SK-N-SH (cell line): ENCODE results near the gene FRZB. TPM values are rescaled to one million over a fixed set of nuclear protein-coding genes. Genes with fewer than 3 reads are reported as not detected.

Source experiments
- CTCF ChIA-PET: fragments of 300-600, 350-600 bp; formaldehyde crosslinking; extraction: SDS; loops from one replicate; lab custom pipeline; 2021; lab: Yijun Ruan, JAX
- POLR2A ChIA-PET: fragments of 350-600 bp; sonication (Branson Sonifier 250); formaldehyde crosslinking; extraction: SDS; loops from one replicate; lab custom pipeline; 2020; ENCODE audit warnings: antibody characterized with exemption, inconsistent platforms; lab: Yijun Ruan, JAX
- DNase-seq: peaks from one replicate; pipeline ENCODE4 v3.0.0; 2012
- H2AFZ ChIP-seq: fragments of 200-600 bp; sonication (generic); 2 replicates; pipeline ENCODE4 v1.8.1; 2016; ENCODE audit warnings: antibody characterized with exemption, mild to moderate bottlenecking, low read depth
- H3F3A ChIP-seq: fragments of 200-600 bp; sonication (generic); replicated peaks from 2 replicates; pipeline ENCODE3; 2016; ENCODE audit warnings: antibody characterized with exemption, mild to moderate bottlenecking; ENCODE audit not compliant: insufficient read depth
- H3K27ac ChIP-seq, 2 experiments: fragments of 200-500 bp in 1 of 2; fragments of 200-600 bp in 1 of 2; sonication (Bioruptor generic) in 1 of 2; sonication (generic), shearing (Covaris generic) in 1 of 2; 2 replicates each; pipeline versions ENCODE4 v1.5.1 to v1.6.1; 2014 to 2016; ENCODE audit warnings: low read depth in 2 of 2, inconsistent platforms in 1 of 2, low read length in 1 of 2, mild to moderate bottlenecking in 1 of 2, mixed read lengths in 1 of 2
- H3K27me3 ChIP-seq: fragments of 200-600 bp; sonication (generic), shearing (Covaris generic); 2 replicates; pipeline ENCODE4 v1.6.1; 2016; ENCODE audit warnings: mixed run types; ENCODE audit not compliant: insufficient read depth
- H3K36me3 ChIP-seq, 2 experiments: fragments of 200-500 bp in 1 of 2; fragments of 200-600 bp in 1 of 2; sonication (Bioruptor generic) in 1 of 2; sonication (generic) in 1 of 2; replicated peaks in 1 of 2; 2 replicates each; pipeline versions ENCODE3 to v1.5.1; 2014 to 2016; ENCODE audit warnings: low read length in 1 of 2, mild to moderate bottlenecking in 1 of 2; ENCODE audit not compliant: insufficient read depth in 2 of 2, control insufficient read depth in 1 of 2
- H3K4me1 ChIP-seq, 2 experiments: fragments of 200-500 bp in 1 of 2; fragments of 200-600 bp in 1 of 2; sonication (Bioruptor generic) in 1 of 2; sonication (generic), shearing (Covaris generic) in 1 of 2; 2 replicates each; pipeline versions ENCODE4 v1.5.1 to v1.6.1; 2014 to 2016; ENCODE audit warnings: low read depth in 1 of 2, low read length in 1 of 2, mixed run types in 1 of 2; ENCODE audit not compliant: insufficient read depth in 2 of 2, control insufficient read depth in 1 of 2
- H3K4me2 ChIP-seq: fragments of 200-600 bp; sonication (generic), shearing (Covaris generic); 2 replicates; pipeline ENCODE4 v1.6.1; 2017; ENCODE audit warnings: mixed run types
- H3K4me3 ChIP-seq, 2 experiments: fragments of 200-500 bp in 1 of 2; fragments of 200-600 bp in 1 of 2; sonication (Bioruptor generic) in 1 of 2; sonication (generic), shearing (Covaris generic) in 1 of 2; 2 replicates each; pipeline versions ENCODE4 v1.5.1 to v1.8.1; 2014 to 2016; ENCODE audit warnings: low read depth in 2 of 2, inconsistent platforms in 1 of 2, low read length in 1 of 2, mild to moderate bottlenecking in 1 of 2, mixed read lengths in 1 of 2, moderate library complexity in 1 of 2
- H3K79me2 ChIP-seq: fragments of 200-600 bp; sonication (generic); 2 replicates; pipeline ENCODE4 v1.8.1; 2017; ENCODE audit warnings: mild to moderate bottlenecking; ENCODE audit not compliant: insufficient read depth
- H3K9ac ChIP-seq: fragments of 200-600 bp; sonication (generic); 2 replicates; pipeline ENCODE4 v1.6.1; 2017; ENCODE audit warnings: mixed run types
- H3K9me2 ChIP-seq: fragments of 200-600 bp; sonication (generic); 2 replicates; pipeline ENCODE4 v1.6.1; 2017; ENCODE audit warnings: mixed run types
- H3K9me3 ChIP-seq: fragments of 200-600 bp; sonication (generic); 2 replicates; pipeline ENCODE4 v1.6.1; 2017; ENCODE audit warnings: mixed run types, mild to moderate bottlenecking, moderate library complexity
- H4K20me1 ChIP-seq: fragments of 200-600 bp; sonication (generic); 2 replicates; pipeline ENCODE4 v1.6.1; 2017; ENCODE audit warnings: mild to moderate bottlenecking, mixed run types; ENCODE audit not compliant: insufficient read depth
- CHD2 ChIP-seq: fragments of 150-350 bp; IDR thresholded peaks from 2 replicates; pipeline ENCODE4 v1.6.1; 2018; ENCODE audit warnings: low read length; ENCODE audit not compliant: partially characterized antibody
- EP300 ChIP-seq, 2 experiments: IDR thresholded peaks; 2 replicates each; pipeline versions ENCODE4 v1.4.0 to v1.6.1; 2012; ENCODE audit warnings: borderline replicate concordance in 1 of 2, low read depth in 1 of 2, low read length in 1 of 2
- GATA2 ChIP-seq: sonication (generic); formaldehyde crosslinking; IDR thresholded peaks from 2 replicates; pipeline ENCODE4 v1.5.0; 2020; ENCODE audit warnings: mild to moderate bottlenecking, missing genetic modification reagents
- NFIC ChIP-seq: IDR thresholded peaks from 2 replicates; pipeline ENCODE4 v1.4.0; 2012; ENCODE audit warnings: borderline replicate concordance
- POLR2AphosphoS5 ChIP-seq: IDR thresholded peaks from 2 replicates; pipeline ENCODE4 v1.6.1; 2012; ENCODE audit warnings: low read depth, low read length
- RAD21 ChIP-seq: IDR thresholded peaks from 2 replicates; pipeline ENCODE4 v1.6.1; 2012; ENCODE audit warnings: mild to moderate bottlenecking, low read length
- RXRA ChIP-seq: IDR thresholded peaks from 2 replicates; pipeline ENCODE4 v1.4.0; 2012; ENCODE audit warnings: low read depth, mild to moderate bottlenecking, borderline replicate concordance
- SIN3A ChIP-seq: IDR thresholded peaks from 2 replicates; pipeline ENCODE4 v1.6.1; 2012; ENCODE audit warnings: low read depth, mild to moderate bottlenecking, low read length, moderate library complexity, borderline replicate concordance
- TEAD4 ChIP-seq: IDR thresholded peaks from 2 replicates; pipeline ENCODE4 v1.4.0; 2012; ENCODE audit warnings: mild to moderate bottlenecking, borderline replicate concordance; ENCODE audit not compliant: insufficient read depth
- WGBS: methylation state at CpG from one replicate; pipeline ENCODE4 v1.1.6; 2017; ENCODE audit warnings: low lambda C conversion rate; 5-methylcytosine and 5-hydroxymethylcytosine counted together
- polyA plus RNA-seq, 3 experiments: library from polyadenylated mRNA; depleted of rRNA; stranded (reverse); fragments of >200 nt; gene quantifications; 2 replicates each; pipeline ENCODE4 v1.2.3, GENCODE V29; 2012
- TF ChIP-seq, protein P1 (sequence below): IDR thresholded peaks from 2 replicates; pipeline ENCODE4 v1.6.1; 2012; ENCODE audit warnings: mild to moderate bottlenecking, low read depth, low read length, moderate library complexity

Gene FRZB
- polyA plus RNA-seq, 1 of the 3 experiments (the other 2 are of a cell fraction): 3.5 TPM

DNA sequence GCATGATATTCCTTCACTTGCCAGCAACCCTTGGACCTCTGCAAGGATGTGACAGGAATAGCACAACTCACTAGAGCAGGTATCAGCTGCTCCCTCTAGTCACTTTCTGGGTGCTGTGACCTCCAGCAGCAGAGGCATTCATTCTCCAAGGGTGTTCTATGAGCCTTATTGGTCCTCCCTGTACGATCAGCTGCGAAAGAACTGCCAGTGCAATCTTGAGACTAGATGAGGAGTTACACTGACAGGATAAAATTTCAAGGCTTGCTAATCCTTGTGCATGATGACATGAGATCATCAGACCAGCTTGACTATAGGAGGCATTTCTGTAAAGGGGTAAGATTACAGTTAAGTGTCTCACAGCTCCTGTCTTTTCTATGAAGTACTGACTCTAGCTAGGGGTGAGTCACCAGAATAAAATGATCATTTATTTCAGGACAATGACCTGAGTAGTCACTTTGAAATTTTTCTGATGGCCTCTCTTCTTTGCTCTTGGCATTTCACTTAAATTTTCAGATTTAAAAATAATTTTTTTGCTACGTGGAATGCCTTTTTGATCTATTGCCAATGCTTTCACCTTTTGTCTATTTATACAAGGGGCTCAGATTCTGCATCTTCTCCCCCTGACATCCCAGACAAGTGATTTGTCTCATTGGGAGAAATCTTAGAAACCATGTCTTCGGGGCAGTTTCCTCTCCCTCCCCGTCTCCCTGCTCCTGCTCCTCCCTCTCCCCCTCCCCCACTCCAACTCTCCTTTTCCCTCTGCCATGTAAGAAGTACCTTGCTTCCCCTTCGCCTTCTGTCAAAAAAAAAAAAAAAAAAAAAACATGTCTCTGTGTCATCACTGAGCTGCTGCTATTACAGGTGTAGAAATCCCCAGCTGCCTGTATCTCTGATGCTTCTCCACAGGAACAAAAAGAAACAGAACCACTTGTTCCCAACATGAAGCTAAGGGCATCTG lies 49.2 kb upstream of the FRZB start (continued):
- peak in 1 of 2 experiments; percentile 15; a peak in 1 of 4 replicates for TF ChIP-seq EP300 (IDR thresholded peaks at IDR 0.05; ENCODE audit: borderline replicate concordance in 1 of 2, low read depth in 1 of 2, low read length in 1 of 2)
- TF ChIP-seq, protein P1, sequence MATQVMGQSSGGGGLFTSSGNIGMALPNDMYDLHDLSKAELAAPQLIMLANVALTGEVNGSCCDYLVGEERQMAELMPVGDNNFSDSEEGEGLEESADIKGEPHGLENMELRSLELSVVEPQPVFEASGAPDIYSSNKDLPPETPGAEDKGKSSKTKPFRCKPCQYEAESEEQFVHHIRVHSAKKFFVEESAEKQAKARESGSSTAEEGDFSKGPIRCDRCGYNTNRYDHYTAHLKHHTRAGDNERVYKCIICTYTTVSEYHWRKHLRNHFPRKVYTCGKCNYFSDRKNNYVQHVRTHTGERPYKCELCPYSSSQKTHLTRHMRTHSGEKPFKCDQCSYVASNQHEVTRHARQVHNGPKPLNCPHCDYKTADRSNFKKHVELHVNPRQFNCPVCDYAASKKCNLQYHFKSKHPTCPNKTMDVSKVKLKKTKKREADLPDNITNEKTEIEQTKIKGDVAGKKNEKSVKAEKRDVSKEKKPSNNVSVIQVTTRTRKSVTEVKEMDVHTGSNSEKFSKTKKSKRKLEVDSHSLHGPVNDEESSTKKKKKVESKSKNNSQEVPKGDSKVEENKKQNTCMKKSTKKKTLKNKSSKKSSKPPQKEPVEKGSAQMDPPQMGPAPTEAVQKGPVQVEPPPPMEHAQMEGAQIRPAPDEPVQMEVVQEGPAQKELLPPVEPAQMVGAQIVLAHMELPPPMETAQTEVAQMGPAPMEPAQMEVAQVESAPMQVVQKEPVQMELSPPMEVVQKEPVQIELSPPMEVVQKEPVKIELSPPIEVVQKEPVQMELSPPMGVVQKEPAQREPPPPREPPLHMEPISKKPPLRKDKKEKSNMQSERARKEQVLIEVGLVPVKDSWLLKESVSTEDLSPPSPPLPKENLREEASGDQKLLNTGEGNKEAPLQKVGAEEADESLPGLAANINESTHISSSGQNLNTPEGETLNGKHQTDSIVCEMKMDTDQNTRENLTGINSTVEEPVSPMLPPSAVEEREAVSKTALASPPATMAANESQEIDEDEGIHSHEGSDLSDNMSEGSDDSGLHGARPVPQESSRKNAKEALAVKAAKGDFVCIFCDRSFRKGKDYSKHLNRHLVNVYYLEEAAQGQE: 0 out of 2 replicates have a peak, but pooled peaks have one; percentile 21
- TF ChIP-seq SIN3A: peak; percentile 53; the same call in 1 of the 2 replicates
- TF ChIP-seq, all 33 proteins: peak for 12

DNA sequence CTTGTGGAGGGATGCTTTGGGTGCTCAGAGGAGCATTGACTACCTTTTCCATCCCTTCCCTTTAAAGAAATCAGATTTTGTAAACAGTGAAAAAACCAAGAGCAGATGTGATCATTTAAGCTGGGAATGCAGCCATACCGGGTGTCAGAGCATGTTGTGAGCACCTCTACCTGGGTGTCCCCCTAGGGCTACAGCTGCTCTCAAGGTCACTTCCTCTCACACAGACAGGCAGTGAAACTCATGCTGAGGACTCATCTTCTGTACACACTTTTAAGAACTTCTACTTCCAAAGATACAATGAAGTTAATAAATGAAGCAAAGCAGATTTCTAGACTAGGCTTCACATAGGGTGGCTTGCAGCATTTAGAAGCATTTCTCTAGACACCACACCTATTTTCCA lies 48.4 kb upstream of the FRZB start:
- no peak for DNase-seq
- Histone ChIP-seq H2AFZ (no peak overlapping the region), H3K4me1 (peaks cover 8 to 35% of the 10 kb centered on the region in 2 experiments), H3K9ac (no peak overlapping the region), H3K27ac (peak overlapping the region; percentile 50 to 72; a peak in 3 of 4 replicates), H4K20me1 (peaks cover 6% of the 10 kb centered on the region), H3K9me2 (no peaks in the 10 kb centered on the region), H3K9me3 (no peaks in the 10 kb centered on the region), H3K27me3 (no peaks in the 10 kb centered on the region), H3F3A (peaks cover 33% of the 10 kb centered on the region), H3K4me3 (no peak overlapping the region), H3K36me3 (peaks cover 46 to 48% of the 10 kb centered on the region in 2 experiments), H3K4me2 (peak overlapping the region; percentile 72), H3K79me2 (no peaks in the 10 kb centered on the region)
- ChIA-PET POLR2A (no interaction called here), CTCF (interaction anchor here (0.6 to 0.8 kb wide), 2 partner anchors 19 to 130 kb away, joined by 3 read pairs; no protein-coding TSS in a partner anchor)
- no peak for TF ChIP-seq GATA2
- 100% methylated on average over 1 of the region's 1 CpG for WGBS

DNA sequence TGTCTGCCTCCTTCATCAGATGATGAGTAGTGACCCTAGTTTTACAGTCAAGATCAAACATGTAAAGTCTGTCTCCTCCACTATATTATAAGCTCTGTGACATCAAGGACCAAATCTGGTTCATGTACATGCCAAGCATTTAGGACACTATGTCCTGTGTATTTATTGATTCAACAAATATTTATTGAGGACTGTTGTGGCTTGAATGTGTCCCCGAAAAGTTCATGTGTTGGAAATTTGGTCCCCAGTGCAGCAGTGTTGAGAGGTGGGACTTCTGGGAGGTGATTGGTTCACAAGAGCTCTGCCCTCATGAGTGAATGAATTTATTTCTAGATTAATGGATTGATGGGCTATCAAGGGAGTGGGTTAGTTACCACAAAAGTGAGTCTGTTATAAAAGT lies 46.6 kb upstream of the FRZB start:
- Histone ChIP-seq H3K36me3 (peaks cover 51 to 56% of the 10 kb centered on the region in 2 experiments), H3K4me2 (no peak overlapping the region), H3K4me3 (no peak overlapping the region), H3F3A (peaks cover 33% of the 10 kb centered on the region), H3K9me3 (no peaks in the 10 kb centered on the region), H3K79me2 (no peaks in the 10 kb centered on the region), H3K27me3 (no peaks in the 10 kb centered on the region), H3K27ac (no peak overlapping the region), H3K9me2 (no peaks in the 10 kb centered on the region), H3K9ac (no peak overlapping the region), H3K4me1 (peaks cover 8 to 33% of the 10 kb centered on the region in 2 experiments), H2AFZ (no peak overlapping the region), H4K20me1 (peaks cover 6% of the 10 kb centered on the region)
- WGBS: 100% methylated on average over 1 of the region's 1 CpG
- CTCF ChIA-PET: interaction anchor here (1.2 to 2.0 kb wide), 2 partner anchors 72 to 129 kb away, joined by 3 to 4 read pairs; no protein-coding TSS in a partner anchor
- POLR2A ChIA-PET: no interaction called here
- DNase-seq: no peak
- TF ChIP-seq GATA2 (no peak), RAD21 (no peak), POLR2AphosphoS5 (no peak), TEAD4 (no peak), NFIC (no peak), SIN3A (no peak), RXRA (no peak), CHD2 (no peak)
